ENCODE measurements around the gene CCDC178. TPM values are rescaled to one million over a fixed set of nuclear protein-coding genes. Genes with fewer than 3 reads are reported as not detected.

The CCDC178 gene
- polyA plus RNA-seq, 1 experiment: not detected

- Histone ChIP-seq H3K27ac (ENCODE audit: low read depth, low read length) (no peak overlapping the region), H3K4me3 (ENCODE audit: low read depth, low read length) (no peak overlapping the region), H3K27me3 (ENCODE audit: control insufficient read depth, insufficient read depth, low read length) (no peaks in the 10 kb centered on the region), H3K9me3 (ENCODE audit: control insufficient read depth, insufficient read depth, low read length) (no peaks in the 10 kb centered on the region)
- DNase-seq (ENCODE audit: low read depth, low spot score): no peak
- CTCF ChIA-PET: interaction anchor here (1.4 kb wide), 2 partner anchors 8 to 208 kb away, joined by 4 to 5 read pairs; no protein-coding TSS in a partner anchor
- POLR2A ChIA-PET: no interaction called here
- no peak for TF ChIP-seq CTCF (IDR thresholded peaks at IDR 0.05; ENCODE audit: low read depth, low read length)
Measured at GRCh38 chr18:32922951-32923430, 517.5 kb downstream of the CCDC178 start.

GRCh38 chr18:32920796-32921787 lies 519.4 kb downstream of the CCDC178 start:
- ChIA-PET POLR2A (no interaction called here), CTCF (interaction anchor here (1.4 kb wide), 1 partner anchor 206 kb away, joined by 4 read pairs; no protein-coding TSS in a partner anchor)
- Histone ChIP-seq H3K4me3 (ENCODE audit: low read depth, low read length) (no peak overlapping the region), H3K9me3 (ENCODE audit: control insufficient read depth, insufficient read depth, low read length) (no peaks in the 10 kb centered on the region), H3K27me3 (ENCODE audit: control insufficient read depth, insufficient read depth, low read length) (no peaks in the 10 kb centered on the region), H3K27ac (ENCODE audit: low read depth, low read length) (no peak overlapping the region)
- peak; percentile 76 for DNase-seq (ENCODE audit: low read depth, low spot score)
- TF ChIP-seq CTCF (IDR thresholded peaks at IDR 0.05; ENCODE audit: low read depth, low read length): no peak

- CTCF ChIA-PET: no interaction called here
- Histone ChIP-seq H3K27ac (ENCODE audit: low read depth, low read length) (no peak overlapping the region), H3K4me3 (ENCODE audit: low read depth, low read length) (no peak overlapping the region), H3K27me3 (ENCODE audit: control insufficient read depth, insufficient read depth, low read length) (no peaks in the 10 kb centered on the region), H3K9me3 (ENCODE audit: control insufficient read depth, insufficient read depth, low read length) (no peaks in the 10 kb centered on the region)
- TF ChIP-seq CTCF (IDR thresholded peaks at IDR 0.05; ENCODE audit: low read depth, low read length): peak; percentile 15; the same call in 1 of the 2 replicates
- POLR2A ChIA-PET: no interaction called here
- DNase-seq (ENCODE audit: low read depth, low spot score): no peak
Measured at GRCh38 chr18:32919799-32920198, 520.7 kb downstream of the CCDC178 start.

- POLR2A ChIA-PET: no interaction called here
- no peak for DNase-seq (ENCODE audit: low read depth, low spot score)
- TF ChIP-seq CTCF (IDR thresholded peaks at IDR 0.05; ENCODE audit: low read depth, low read length): no peak
- CTCF ChIA-PET: interaction anchor here (0.7 kb wide), 1 partner anchor 12 kb away, joined by 3 read pairs; no protein-coding TSS in a partner anchor
- H3K27ac ChIP-seq (ENCODE audit: low read depth, low read length): no peak overlapping the region
- no peaks in the 10 kb centered on the region for H3K9me3 ChIP-seq (ENCODE audit: control insufficient read depth, insufficient read depth, low read length)
- H3K4me3 ChIP-seq (ENCODE audit: low read depth, low read length): no peak overlapping the region
- no peaks in the 10 kb centered on the region for H3K27me3 ChIP-seq (ENCODE audit: control insufficient read depth, insufficient read depth, low read length)
Measured at GRCh38 chr18:32918692-32919250, 521.8 kb downstream of the CCDC178 start.

GRCh38 chr18:32915516-32915915 lies 525.0 kb downstream of the CCDC178 start:
- no peak for DNase-seq (ENCODE audit: low read depth, low spot score)
- POLR2A ChIA-PET: no interaction called here

More at GRCh38 chr18:32915516-32915915, 525.0 kb downstream of the CCDC178 start:
- Histone ChIP-seq H3K27me3 (ENCODE audit: control insufficient read depth, insufficient read depth, low read length) (no peaks in the 10 kb centered on the region), H3K27ac (ENCODE audit: low read depth, low read length) (no peak overlapping the region), H3K4me3 (ENCODE audit: low read depth, low read length) (no peak overlapping the region), H3K9me3 (ENCODE audit: control insufficient read depth, insufficient read depth, low read length) (no peaks in the 10 kb centered on the region)
- no peak for TF ChIP-seq CTCF (IDR thresholded peaks at IDR 0.05; ENCODE audit: low read depth, low read length)
- CTCF ChIA-PET: no interaction called here

Measured in AG04450 (cell line).